Activated CD8-positive, alpha-beta T cell treated with anti-CD3 and anti-CD28 coated beads for 36 hours (primary cell): Measurements from ENCODE around the gene CMTM5. TPM values are rescaled to one million over a fixed set of nuclear protein-coding genes. Genes with fewer than 3 reads are reported as not detected.

Source experiments
- ATAC-seq: fragments of 200-7000 bp; cut with Tn5 transposase; one replicate; pipeline ENCODE4 v1.10.0; 2021; ENCODE audit warnings: mild to moderate bottlenecking, moderate library complexity
- CTCF ChIA-PET: fragments of 350-600 bp; sonication (Branson Sonifier 250); formaldehyde crosslinking; loops from one replicate; lab custom pipeline; 2021; ENCODE audit warnings: antibody characterized with exemption; lab: Charles Lee
- POLR2A ChIA-PET: fragments of 350-600 bp; sonication (Branson Sonifier 250); formaldehyde crosslinking; loops from one replicate; lab custom pipeline; 2021; ENCODE audit warnings: antibody characterized with exemption; lab: Charles Lee
- DNase-seq: peaks from one replicate; pipeline ENCODE4 v3.0.0-alpha.2; 2020
- H3K27ac Mint-ChIP-seq: one replicate; pipeline ENCODE4 v1.8.0; 2021; ENCODE audit warnings: mild to moderate bottlenecking, mixed read lengths
- H3K27me3 Mint-ChIP-seq: one replicate; pipeline ENCODE4 v1.8.0; 2021; ENCODE audit warnings: mixed read lengths
- H3K36me3 Mint-ChIP-seq: one replicate; pipeline ENCODE4 v1.8.0; 2021; ENCODE audit warnings: low read depth, mixed read lengths
- H3K4me1 Mint-ChIP-seq: one replicate; pipeline ENCODE4 v1.8.0; 2021; ENCODE audit warnings: low read depth, mixed read lengths
- H3K4me3 Mint-ChIP-seq: one replicate; pipeline ENCODE4 v1.8.0; 2021; ENCODE audit warnings: mild to moderate bottlenecking, moderate library complexity, mixed read lengths
- H3K9me3 Mint-ChIP-seq: one replicate; pipeline ENCODE4 v1.8.0; 2021; ENCODE audit warnings: mixed read lengths
- intact Hi-C: fragments of 100-400 bp; cut with micrococcal nuclease; formaldehyde crosslinking; loops from one replicate; pipeline ENCODE4 v1.10.0; 2022
- total RNA-seq, 2 experiments: library from RNA; stranded (reverse); gene quantifications; one replicate each; pipeline ENCODE4 v1.2.3, GENCODE V29; 2021
- TF ChIP-seq, protein P1 (sequence below): fragments of 200-600 bp; IDR thresholded peaks from one replicate; pipeline ENCODE4 v1.8.0; 2022; ENCODE audit warnings: antibody characterized with exemption, mild to moderate bottlenecking

Gene CMTM5
- total RNA-seq, 2 experiments from 2014 or later = not detected

DNA sequence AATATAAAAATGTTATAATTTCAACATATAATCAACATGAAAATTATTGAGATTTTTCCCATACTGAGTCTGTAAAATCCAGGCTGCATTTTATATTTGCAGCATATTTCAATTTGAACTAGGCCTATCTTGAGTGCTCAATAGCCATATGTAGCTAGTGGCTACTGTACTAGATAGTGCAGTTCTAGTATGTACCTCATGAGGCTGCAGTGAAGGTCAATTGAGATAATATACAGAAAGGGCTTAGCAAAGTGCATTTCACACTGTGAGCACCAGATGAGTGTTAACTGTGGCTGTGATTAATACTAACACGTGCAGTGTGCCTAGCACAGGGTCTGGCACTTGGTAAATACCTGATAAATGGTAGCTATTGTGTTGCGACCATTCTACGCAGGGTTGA, 18.8 kb upstream of the CMTM5 start:
- CTCF ChIA-PET = interaction anchor here (1.4 to 2.0 kb wide), 3 partner anchors 12 to 22 kb away, joined by 3 to 6 read pairs (median 4); no protein-coding TSS in a partner anchor

DNA sequence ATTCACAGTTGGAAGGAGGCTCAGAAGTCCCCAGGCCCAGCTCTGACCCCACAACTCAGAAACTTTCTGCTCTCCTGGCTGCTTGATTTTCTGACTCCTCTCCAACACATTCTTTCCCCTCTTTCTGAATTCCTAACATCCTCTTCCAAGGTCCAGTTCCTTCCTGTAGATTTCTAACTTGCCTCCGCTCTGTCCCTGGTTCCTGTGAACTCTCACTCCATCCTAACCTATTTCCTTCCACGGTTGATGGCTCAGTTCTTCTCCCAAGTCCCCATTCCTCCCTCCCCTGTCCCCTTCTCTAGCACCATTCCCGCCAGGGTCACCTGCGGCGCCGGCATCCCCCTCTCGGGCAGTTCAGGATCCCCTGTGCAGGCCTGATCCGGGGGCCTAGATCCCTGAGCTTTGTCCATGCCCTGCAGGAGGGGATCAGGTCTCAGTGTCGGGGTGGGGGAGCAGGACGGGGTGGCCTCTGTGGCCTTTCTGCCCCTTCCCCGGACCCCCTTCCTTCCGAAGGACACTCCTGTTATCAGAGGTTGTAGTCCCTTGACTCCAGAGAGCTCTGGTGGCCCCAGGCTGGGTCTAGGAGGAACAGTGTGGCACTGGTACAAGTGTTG, 18.2 kb upstream of the CMTM5 start:
- Mint-ChIP-seq H3K4me3 (no peak overlapping the region), H3K9me3 (no peaks in the 10 kb centered on the region), H3K4me1 (no peaks in the 10 kb centered on the region), H3K36me3 (no peaks in the 10 kb centered on the region), H3K27ac (no peak overlapping the region), H3K27me3 (peaks cover 17% of the 10 kb centered on the region)
- ATAC-seq (no peak), DNase-seq (no peak)
- TF ChIP-seq, protein P1, sequence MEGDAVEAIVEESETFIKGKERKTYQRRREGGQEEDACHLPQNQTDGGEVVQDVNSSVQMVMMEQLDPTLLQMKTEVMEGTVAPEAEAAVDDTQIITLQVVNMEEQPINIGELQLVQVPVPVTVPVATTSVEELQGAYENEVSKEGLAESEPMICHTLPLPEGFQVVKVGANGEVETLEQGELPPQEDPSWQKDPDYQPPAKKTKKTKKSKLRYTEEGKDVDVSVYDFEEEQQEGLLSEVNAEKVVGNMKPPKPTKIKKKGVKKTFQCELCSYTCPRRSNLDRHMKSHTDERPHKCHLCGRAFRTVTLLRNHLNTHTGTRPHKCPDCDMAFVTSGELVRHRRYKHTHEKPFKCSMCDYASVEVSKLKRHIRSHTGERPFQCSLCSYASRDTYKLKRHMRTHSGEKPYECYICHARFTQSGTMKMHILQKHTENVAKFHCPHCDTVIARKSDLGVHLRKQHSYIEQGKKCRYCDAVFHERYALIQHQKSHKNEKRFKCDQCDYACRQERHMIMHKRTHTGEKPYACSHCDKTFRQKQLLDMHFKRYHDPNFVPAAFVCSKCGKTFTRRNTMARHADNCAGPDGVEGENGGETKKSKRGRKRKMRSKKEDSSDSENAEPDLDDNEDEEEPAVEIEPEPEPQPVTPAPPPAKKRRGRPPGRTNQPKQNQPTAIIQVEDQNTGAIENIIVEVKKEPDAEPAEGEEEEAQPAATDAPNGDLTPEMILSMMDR = no peak
- POLR2A ChIA-PET = no interaction called here
- CTCF ChIA-PET = interaction anchor here (1.4 to 2.0 kb wide), 4 partner anchors 13 to 32 kb away, joined by 3 to 6 read pairs (median 4); no protein-coding TSS in a partner anchor
- intact Hi-C loops = no loop called here

More for the DNA sequence above, 18.8 kb upstream of the CMTM5 start:
- ATAC-seq = no peak
- TF ChIP-seq, protein P1 = no peak
- Mint-ChIP-seq H3K27ac (no peak overlapping the region), H3K36me3 (no peaks in the 10 kb centered on the region), H3K9me3 (no peaks in the 10 kb centered on the region), H3K4me1 (peaks cover under 1% of the 10 kb centered on the region), H3K27me3 (peaks cover 21% of the 10 kb centered on the region), H3K4me3 (no peak overlapping the region)
- POLR2A ChIA-PET = no interaction called here
- DNase-seq = no peak
- intact Hi-C loops = no loop called here

DNA sequence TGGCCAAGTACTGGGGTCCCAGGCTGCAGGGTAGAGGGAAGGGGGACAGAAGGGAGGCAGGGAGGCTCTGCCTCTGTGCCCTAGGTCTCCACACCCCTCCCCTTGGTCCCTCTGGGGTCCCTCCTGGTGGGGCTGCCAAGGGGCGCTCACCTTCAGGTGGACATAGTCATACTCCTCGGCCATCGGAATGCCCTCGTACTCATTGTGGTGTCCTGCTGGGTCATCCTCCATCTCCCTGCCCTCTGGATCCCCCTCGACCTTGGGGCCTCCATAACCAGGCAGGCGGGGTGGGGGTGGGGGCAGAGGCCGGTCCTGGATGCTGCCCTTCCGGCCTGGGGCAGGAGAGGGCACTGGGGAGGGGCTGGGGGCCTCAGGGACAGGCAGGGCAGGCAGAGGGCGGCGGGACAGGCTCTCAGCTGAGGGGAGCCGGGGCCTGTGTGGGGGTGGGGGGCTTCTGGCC, 17.6 kb upstream of the CMTM5 start:
- ChIA-PET POLR2A (interaction anchor here (1.3 kb wide), 1 partner anchor 177 kb away, joined by 4 read pairs; no protein-coding TSS in a partner anchor), CTCF (interaction anchor here (1.0 to 1.5 kb wide), 2 partner anchors 21 to 32 kb away, joined by 3 read pairs; no protein-coding TSS in a partner anchor)
- Mint-ChIP-seq H3K27ac (no peak overlapping the region), H3K9me3 (no peaks in the 10 kb centered on the region), H3K27me3 (peaks cover 16% of the 10 kb centered on the region), H3K4me1 (no peaks in the 10 kb centered on the region), H3K36me3 (no peaks in the 10 kb centered on the region), H3K4me3 (no peak overlapping the region)
- TF ChIP-seq, protein P1 = no peak
- intact Hi-C loops = no loop called here
- no peak for DNase-seq
- ATAC-seq = no peak

DNA sequence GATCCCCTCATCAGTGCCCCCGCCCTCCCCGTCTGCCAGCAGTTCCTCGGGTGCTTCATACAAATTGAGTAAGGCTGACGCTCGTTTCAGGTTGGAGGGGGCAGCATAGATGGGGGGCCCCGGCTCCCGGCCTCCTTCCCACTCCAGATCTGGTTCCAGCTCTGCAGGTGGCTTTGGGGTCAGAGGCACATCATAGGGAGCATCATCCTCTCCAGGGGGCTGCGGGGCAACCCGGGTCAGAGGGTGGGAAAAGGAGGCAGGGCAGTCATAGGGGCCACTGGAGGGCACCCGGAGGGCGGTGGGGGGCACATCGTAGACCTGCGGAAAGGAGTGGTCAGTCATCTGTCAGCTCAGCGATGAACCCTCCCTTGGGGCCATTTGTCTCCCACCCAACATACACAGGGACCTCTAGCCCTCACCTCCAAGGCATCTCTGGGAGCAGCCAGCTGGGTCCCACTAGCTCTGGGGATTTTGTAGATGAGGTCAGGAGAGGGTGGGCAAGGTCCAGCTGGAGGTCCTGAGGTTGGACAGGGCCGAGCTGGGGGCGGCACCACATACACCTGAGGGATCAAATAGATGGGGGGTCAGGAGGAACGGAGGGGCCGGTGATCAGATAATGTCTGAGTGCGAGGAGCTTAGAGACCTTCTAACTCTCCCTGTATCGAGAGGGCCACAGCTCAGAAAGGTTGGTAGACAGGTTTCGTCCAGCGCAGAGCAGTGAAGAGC, 17.0 kb upstream of the CMTM5 start:
- CTCF ChIA-PET = interaction anchor here (0.9 to 1.5 kb wide), 4 partner anchors 10 to 33 kb away, joined by 3 read pairs; no protein-coding TSS in a partner anchor
- H3K4me3 Mint-ChIP-seq = no peak overlapping the region
- ATAC-seq = no peak
- POLR2A ChIA-PET = interaction anchor here (0.8 to 1.3 kb wide), 2 partner anchors 11 to 178 kb away, joined by 3 to 4 read pairs; no protein-coding TSS in a partner anchor
- DNase-seq = no peak
- TF ChIP-seq, protein P1 = no peak
- H3K27ac Mint-ChIP-seq = no peak overlapping the region
- H3K9me3 Mint-ChIP-seq = no peaks in the 10 kb centered on the region
- intact Hi-C loops = no loop called here
- H3K4me1 Mint-ChIP-seq = no peaks in the 10 kb centered on the region
- H3K27me3 Mint-ChIP-seq = peaks cover 19% of the 10 kb centered on the region
- H3K36me3 Mint-ChIP-seq = no peaks in the 10 kb centered on the region
